Activated CD8-positive, alpha-beta T cell treated with anti-CD3 and anti-CD28 coated beads, Interleukin-2, amount 10 ng/mL, durations not matched to agents 7 days and 5 days (primary cell): Measurements from ENCODE around the gene CBLL2. TPM values are rescaled to one million over a fixed set of nuclear protein-coding genes. Genes with fewer than 3 reads are reported as not detected.
"Not testable (repeated sequence)": the region's sequence is repeated elsewhere in the genome, so short reads cannot be mapped to it uniquely, and the experiment has no call there.

Source experiments
- ATAC-seq: fragments of 150-1000 bp; cut with Tn5 transposase; one replicate; pipeline ENCODE4 v1.10.0; 2021; ENCODE audit warnings: moderate library complexity
- CTCF ChIA-PET: fragments of 350-600 bp; sonication (Branson Sonifier 250); formaldehyde crosslinking; loops from one replicate; lab custom pipeline; 2021; ENCODE audit warnings: antibody characterized with exemption; lab: Charles Lee
- POLR2A ChIA-PET: fragments of 350-600 bp; sonication (Branson Sonifier 250); formaldehyde crosslinking; loops from one replicate; lab custom pipeline; 2021; ENCODE audit warnings: antibody characterized with exemption; lab: Charles Lee
- DNase-seq: peaks from one replicate; pipeline ENCODE4 v3.0.0-alpha.2; 2020
- H3K27ac Mint-ChIP-seq: one replicate; pipeline ENCODE4 v1.8.0; 2021; ENCODE audit warnings: mild to moderate bottlenecking, mixed read lengths
- H3K27me3 Mint-ChIP-seq: one replicate; pipeline ENCODE4 v1.8.0; 2021; ENCODE audit warnings: low read depth, mixed read lengths
- H3K36me3 Mint-ChIP-seq: one replicate; pipeline ENCODE4 v1.8.0; 2021; ENCODE audit warnings: low read depth, mixed read lengths
- H3K4me1 Mint-ChIP-seq: one replicate; pipeline ENCODE4 v1.8.0; 2021; ENCODE audit warnings: low read depth, mixed read lengths
- H3K4me3 Mint-ChIP-seq: one replicate; pipeline ENCODE4 v1.8.0; 2021; ENCODE audit warnings: mild to moderate bottlenecking, mixed read lengths
- H3K9me3 Mint-ChIP-seq: one replicate; pipeline ENCODE4 v1.8.0; 2022; ENCODE audit warnings: mixed read lengths; ENCODE audit not compliant: insufficient read depth
- total RNA-seq, 2 experiments: library from RNA; stranded (reverse); gene quantifications; one replicate each; pipeline ENCODE4 v1.2.3, GENCODE V29; 2021

The CBLL2 gene
- not detected for total RNA-seq

DNA sequence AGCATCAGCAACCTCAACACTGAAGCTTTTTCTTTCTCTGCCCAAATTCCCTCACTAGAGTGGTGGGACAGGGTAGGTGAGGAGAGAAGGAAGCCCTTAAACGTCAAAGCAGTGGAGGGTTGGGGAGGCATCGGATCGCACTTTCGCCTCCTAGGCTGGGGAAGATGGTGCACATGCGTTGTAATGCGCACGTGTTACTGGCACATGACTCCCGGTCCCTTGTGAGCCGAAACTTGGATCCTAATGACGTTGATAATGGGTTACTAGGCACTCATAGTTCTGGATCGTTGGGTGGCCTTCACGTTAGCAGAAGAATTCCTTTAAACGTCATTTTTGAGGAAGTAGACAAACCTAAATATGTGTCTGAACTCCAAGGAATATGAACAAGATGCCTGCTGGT lies at the start of gene CBLL2:
TSS of gene CBLL2 (plus strand) at position 301 of the 400 bp plus-strand sequence. CDS start at position 380, 79 bp downstream.
- no peaks in the 10 kb centered on the region for H3K27me3 Mint-ChIP-seq
- H3K27ac Mint-ChIP-seq = no peak within 1 kb of the TSS
- H3K4me1 Mint-ChIP-seq = no peaks in the 10 kb centered on the region
- ATAC-seq (no peak), DNase-seq (no peak)
- H3K4me3 Mint-ChIP-seq = no peak within 1 kb of the TSS
- no peaks in the 10 kb centered on the region for H3K9me3 Mint-ChIP-seq
- ChIA-PET CTCF (no interaction called here), POLR2A (no interaction called here)
- H3K36me3 Mint-ChIP-seq = no peaks in the 10 kb centered on the region

- H3K27me3 Mint-ChIP-seq = no peaks in the 10 kb centered on the region
- H3K9me3 Mint-ChIP-seq = no peaks in the 10 kb centered on the region
- H3K4me3 Mint-ChIP-seq = no peak overlapping the region
- no peak overlapping the region for H3K27ac Mint-ChIP-seq
- no peaks in the 10 kb centered on the region for H3K4me1 Mint-ChIP-seq
- ChIA-PET CTCF (no interaction called here), POLR2A (no interaction called here)
- no peak for DNase-seq
- H3K36me3 Mint-ChIP-seq = no peaks in the 10 kb centered on the region
- ATAC-seq = no peak
Observed at GRCh38 chrX:22234380-22234779, 38.3 kb upstream of the CBLL2 start.

DNA sequence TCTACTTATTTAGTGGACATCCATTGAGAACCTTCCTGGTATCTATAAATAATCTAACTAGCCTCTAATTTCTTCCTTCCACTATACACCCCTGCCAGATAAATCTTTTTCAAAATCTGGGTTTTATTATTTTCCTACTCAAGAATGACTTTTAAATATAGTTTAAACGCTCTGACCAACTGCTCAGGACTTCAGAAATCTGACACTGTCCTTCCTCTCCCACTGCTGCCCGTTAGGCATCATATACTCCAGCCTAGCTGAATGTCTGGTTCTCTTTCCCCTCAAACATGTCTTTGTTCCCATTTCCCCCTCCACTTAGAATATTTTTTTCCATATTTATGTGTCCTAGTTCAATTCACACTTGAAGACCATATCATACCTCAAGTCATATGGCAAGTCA lies 35.2 kb upstream of the CBLL2 start:
- Mint-ChIP-seq H3K4me3 (no peak overlapping the region), H3K27ac (no peak overlapping the region), H3K9me3 (no peaks in the 10 kb centered on the region), H3K36me3 (no peaks in the 10 kb centered on the region), H3K27me3 (no peaks in the 10 kb centered on the region), H3K4me1 (no peaks in the 10 kb centered on the region)
- ATAC-seq (no peak), DNase-seq (no peak)
- POLR2A ChIA-PET = no interaction called here
- CTCF ChIA-PET = no interaction called here

DNA sequence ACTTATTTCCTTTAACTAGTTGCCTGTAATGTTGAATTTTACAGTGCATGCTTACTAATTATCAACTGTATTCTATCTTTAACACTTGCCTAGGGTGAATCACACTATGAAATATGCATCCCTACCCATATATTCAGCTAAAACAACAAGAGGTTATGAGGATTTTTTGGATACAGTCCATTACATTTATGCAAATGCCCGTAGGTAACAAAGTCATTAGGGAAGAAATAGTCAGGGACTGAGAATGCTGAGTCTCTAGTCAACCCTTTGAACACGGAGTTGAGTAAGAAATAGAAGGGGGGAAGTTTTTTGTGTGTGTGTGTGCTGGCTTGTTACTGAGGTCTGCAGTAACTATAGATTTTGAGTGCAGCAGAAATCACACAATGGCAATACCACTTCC lies 26.1 kb upstream of the CBLL2 start:
- Mint-ChIP-seq H3K36me3 (no peaks in the 10 kb centered on the region), H3K4me3 (no peak overlapping the region), H3K27ac (no peak overlapping the region), H3K4me1 (no peaks in the 10 kb centered on the region), H3K27me3 (no peaks in the 10 kb centered on the region), H3K9me3 (no peaks in the 10 kb centered on the region)
- DNase-seq = no peak
- ChIA-PET CTCF (no interaction called here), POLR2A (no interaction called here)
- no peak for ATAC-seq

GRCh38 chrX:22247169-22247568 lies 25.5 kb upstream of the CBLL2 start:
- Mint-ChIP-seq H3K9me3 (no peaks in the 10 kb centered on the region), H3K27ac (no peak overlapping the region), H3K4me3 (no peak overlapping the region), H3K4me1 (no peaks in the 10 kb centered on the region), H3K36me3 (no peaks in the 10 kb centered on the region), H3K27me3 (no peaks in the 10 kb centered on the region)
- CTCF ChIA-PET = no interaction called here
- ATAC-seq (no peak), DNase-seq (no peak)
- POLR2A ChIA-PET = no interaction called here

DNA sequence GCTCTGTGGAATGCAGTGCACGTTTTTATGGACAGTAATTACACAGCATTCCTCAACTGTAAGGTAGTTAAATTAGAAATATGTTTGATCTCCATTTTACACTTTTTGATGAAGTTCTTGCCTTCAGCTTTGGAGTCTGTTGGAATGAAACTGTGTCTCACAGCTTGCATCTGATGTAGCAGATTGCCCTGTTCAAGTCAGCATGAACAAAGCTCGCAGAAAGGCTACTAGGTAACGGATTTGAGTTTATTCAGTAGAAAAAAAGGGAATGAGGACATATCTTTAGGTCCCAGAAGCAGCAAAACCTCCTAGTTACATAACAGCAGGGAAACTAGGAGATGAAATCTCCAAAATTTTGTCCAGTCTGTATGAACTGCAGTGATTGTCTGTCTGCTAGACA lies 24.3 kb upstream of the CBLL2 start:
- Mint-ChIP-seq H3K36me3 (no peaks in the 10 kb centered on the region), H3K4me1 (no peaks in the 10 kb centered on the region), H3K27me3 (no peaks in the 10 kb centered on the region), H3K27ac (no peak overlapping the region), H3K9me3 (no peaks in the 10 kb centered on the region), H3K4me3 (no peak overlapping the region)
- ChIA-PET CTCF (no interaction called here), POLR2A (no interaction called here)
- ATAC-seq (no peak), DNase-seq (no peak)

- no peaks in the 10 kb centered on the region for H3K9me3 Mint-ChIP-seq
- H3K4me3 Mint-ChIP-seq = no peak overlapping the region
- ATAC-seq = no peak
- H3K4me1 Mint-ChIP-seq = no peaks in the 10 kb centered on the region
- no peak overlapping the region for H3K27ac Mint-ChIP-seq
- no peaks in the 10 kb centered on the region for H3K27me3 Mint-ChIP-seq
- ChIA-PET CTCF (no interaction called here), POLR2A (no interaction called here)
- DNase-seq = no peak
- no peaks in the 10 kb centered on the region for H3K36me3 Mint-ChIP-seq
Observed at GRCh38 chrX:22249371-22249770, 23.3 kb upstream of the CBLL2 start.

GRCh38 chrX:22268706-22269105 lies 4.0 kb upstream of the CBLL2 start:
- no peak overlapping the region for H3K4me3 Mint-ChIP-seq
- ChIA-PET POLR2A (no interaction called here), CTCF (no interaction called here)
- no peak overlapping the region for H3K27ac Mint-ChIP-seq
- no peaks in the 10 kb centered on the region for H3K27me3 Mint-ChIP-seq
- ATAC-seq (no peak), DNase-seq (no peak)
- no peaks in the 10 kb centered on the region for H3K36me3 Mint-ChIP-seq
- H3K9me3 Mint-ChIP-seq = no peaks in the 10 kb centered on the region
- no peaks in the 10 kb centered on the region for H3K4me1 Mint-ChIP-seq

DNA sequence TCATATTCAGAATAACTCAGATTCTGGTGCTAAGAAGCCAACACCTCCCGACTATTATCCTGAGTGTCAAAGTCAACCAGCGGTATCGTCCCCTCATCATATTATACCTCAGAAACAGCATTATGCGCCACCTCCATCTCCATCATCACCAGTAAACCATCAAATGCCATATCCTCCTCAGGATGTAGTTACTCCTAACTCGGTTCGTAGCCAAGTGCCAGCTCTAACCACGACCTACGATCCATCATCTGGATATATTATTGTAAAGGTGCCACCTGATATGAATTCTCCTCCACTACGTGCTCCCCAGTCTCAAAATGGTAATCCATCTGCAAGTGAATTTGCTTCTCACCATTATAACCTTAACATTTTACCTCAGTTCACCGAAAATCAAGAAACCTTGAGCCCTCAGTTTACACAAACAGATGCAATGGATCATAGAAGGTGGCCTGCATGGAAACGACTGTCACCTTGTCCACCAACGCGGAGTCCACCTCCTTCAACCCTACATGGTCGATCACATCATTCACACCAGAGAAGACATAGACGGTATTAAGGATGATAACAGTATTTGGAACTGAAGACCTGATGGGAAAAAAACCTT lies 1.1 kb downstream of the CBLL2 start:
- Mint-ChIP-seq H3K27ac (no peak overlapping the region), H3K4me3 (no peak overlapping the region), H3K9me3 (no peaks in the 10 kb centered on the region), H3K27me3 (no peaks in the 10 kb centered on the region), H3K4me1 (no peaks in the 10 kb centered on the region), H3K36me3 (no peaks in the 10 kb centered on the region)
- ATAC-seq (no peak), DNase-seq (no peak)
- POLR2A ChIA-PET = no interaction called here
- CTCF ChIA-PET = no interaction called here

GRCh38 chrX:22276781-22277180 lies 4.1 kb downstream of the CBLL2 start:
- no peaks in the 10 kb centered on the region for H3K4me1 Mint-ChIP-seq
- no peaks in the 10 kb centered on the region for H3K36me3 Mint-ChIP-seq
- no peaks in the 10 kb centered on the region for H3K27me3 Mint-ChIP-seq
- no peak overlapping the region for H3K27ac Mint-ChIP-seq
- H3K9me3 Mint-ChIP-seq = no peaks in the 10 kb centered on the region
- no peak for DNase-seq
- ATAC-seq = no peak
- H3K4me3 Mint-ChIP-seq = no peak overlapping the region
- ChIA-PET CTCF (no interaction called here), POLR2A (interaction anchor here (0.6 kb wide), 1 partner anchor 15 kb away, joined by 4 read pairs; no protein-coding TSS in a partner anchor)

DNA sequence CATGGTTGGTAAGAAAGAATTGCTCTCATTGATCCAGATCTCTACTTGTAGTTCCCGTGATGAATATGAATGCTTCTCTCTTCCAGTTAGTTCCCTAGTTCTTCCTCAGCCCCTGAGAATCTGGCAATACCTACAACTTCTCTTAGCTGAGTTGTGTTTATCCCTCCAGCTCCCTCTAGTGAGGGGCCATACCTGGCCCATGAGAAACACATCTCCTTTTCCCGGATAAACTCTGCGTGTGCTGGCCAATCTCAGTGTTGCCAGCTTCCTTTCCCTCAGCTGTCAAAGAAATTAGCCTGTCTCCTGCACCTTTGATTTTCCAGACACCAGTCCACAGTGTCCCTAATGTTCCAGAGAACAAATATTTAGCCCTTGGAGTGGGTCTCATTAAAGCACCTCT lies 5.7 kb downstream of the CBLL2 start:
- no peaks in the 10 kb centered on the region for H3K4me1 Mint-ChIP-seq
- no peaks in the 10 kb centered on the region for H3K9me3 Mint-ChIP-seq
- H3K27ac Mint-ChIP-seq = no peak overlapping the region

GRCh38 chrX:22289209-22289608 lies 16.5 kb downstream of the CBLL2 start:
- H3K9me3 Mint-ChIP-seq, H3K4me1 Mint-ChIP-seq, H3K27me3 Mint-ChIP-seq, CTCF ChIA-PET, DNase-seq, POLR2A ChIA-PET, H3K27ac Mint-ChIP-seq, H3K36me3 Mint-ChIP-seq, ATAC-seq, H3K4me3 Mint-ChIP-seq: not testable (repeated sequence)

More for the DNA sequence above, 5.7 kb downstream of the CBLL2 start:
- Mint-ChIP-seq H3K4me3 (no peak overlapping the region), H3K36me3 (no peaks in the 10 kb centered on the region), H3K27me3 (no peaks in the 10 kb centered on the region)
- ChIA-PET POLR2A (no interaction called here), CTCF (no interaction called here)
- ATAC-seq = no peak
- DNase-seq = no peak

GRCh38 chrX:22296871-22297270 lies 24.2 kb downstream of the CBLL2 start:
- CTCF ChIA-PET = no interaction called here
- no peaks in the 10 kb centered on the region for H3K27me3 Mint-ChIP-seq

More at GRCh38 chrX:22296871-22297270, 24.2 kb downstream of the CBLL2 start:
- no peaks in the 10 kb centered on the region for H3K9me3 Mint-ChIP-seq
- DNase-seq (no peak), ATAC-seq (no peak)
- POLR2A ChIA-PET = no interaction called here
- no peaks in the 10 kb centered on the region for H3K36me3 Mint-ChIP-seq
- peaks cover 4% of the 10 kb centered on the region for H3K4me1 Mint-ChIP-seq
- no peak overlapping the region for H3K4me3 Mint-ChIP-seq
- no peak overlapping the region for H3K27ac Mint-ChIP-seq
